Epithelial cell of esophagus (primary cell): Measurements from ENCODE around the gene ELMO1.

Experiments
- DNase-seq: peaks from one replicate; pipeline ENCODE4 v3.0.0; 2010; ENCODE audit warnings: low read depth
- H3K4me3 ChIP-seq: 2 replicates; pipeline ENCODE4 v1.5.1; 2011; ENCODE audit warnings: mild to moderate bottlenecking, low read length, control low read depth
- CTCF ChIP-seq: IDR thresholded peaks from 2 replicates; pipeline ENCODE4 v1.5.1; 2011; ENCODE audit warnings: low read depth, mild to moderate bottlenecking, low read length, control low read depth, inconsistent platforms; ENCODE audit not compliant: insufficient read depth; ENCODE audit errors: missing control alignments

ELMO1 gene

GRCh38 chr7:37224746-37225145 lies 223.9 kb downstream of the ELMO1 start:
- DNase-seq: no peak
- no peak overlapping the region for H3K4me3 ChIP-seq
- no peak for TF ChIP-seq CTCF

- no peak overlapping the region for H3K4me3 ChIP-seq
- no peak for TF ChIP-seq CTCF
- DNase-seq: no peak
Measured at GRCh38 chr7:37220664-37221063, 228.0 kb downstream of the ELMO1 start.

- DNase-seq: no peak
- TF ChIP-seq CTCF: no peak
- H3K4me3 ChIP-seq: no peak overlapping the region
Measured at GRCh38 chr7:37218956-37219355, 229.7 kb downstream of the ELMO1 start.

- TF ChIP-seq CTCF: no peak
- no peak for DNase-seq
- no peak overlapping the region for H3K4me3 ChIP-seq
Measured at GRCh38 chr7:37216923-37217322, 231.7 kb downstream of the ELMO1 start.

- H3K4me3 ChIP-seq: no peak overlapping the region
- DNase-seq: no peak
- no peak for TF ChIP-seq CTCF
Measured at GRCh38 chr7:37216156-37216852, 232.4 kb downstream of the ELMO1 start.

- no peak overlapping the region for H3K4me3 ChIP-seq
- DNase-seq: no peak
- no peak for TF ChIP-seq CTCF
Measured at GRCh38 chr7:37215290-37215923, 233.3 kb downstream of the ELMO1 start.

- no peak for DNase-seq
- no peak overlapping the region for H3K4me3 ChIP-seq
- TF ChIP-seq CTCF: no peak
Measured at GRCh38 chr7:37212556-37212955, 236.1 kb downstream of the ELMO1 start.
